ENCODE data around the gene INTS1.

Gene INTS1

DNA sequence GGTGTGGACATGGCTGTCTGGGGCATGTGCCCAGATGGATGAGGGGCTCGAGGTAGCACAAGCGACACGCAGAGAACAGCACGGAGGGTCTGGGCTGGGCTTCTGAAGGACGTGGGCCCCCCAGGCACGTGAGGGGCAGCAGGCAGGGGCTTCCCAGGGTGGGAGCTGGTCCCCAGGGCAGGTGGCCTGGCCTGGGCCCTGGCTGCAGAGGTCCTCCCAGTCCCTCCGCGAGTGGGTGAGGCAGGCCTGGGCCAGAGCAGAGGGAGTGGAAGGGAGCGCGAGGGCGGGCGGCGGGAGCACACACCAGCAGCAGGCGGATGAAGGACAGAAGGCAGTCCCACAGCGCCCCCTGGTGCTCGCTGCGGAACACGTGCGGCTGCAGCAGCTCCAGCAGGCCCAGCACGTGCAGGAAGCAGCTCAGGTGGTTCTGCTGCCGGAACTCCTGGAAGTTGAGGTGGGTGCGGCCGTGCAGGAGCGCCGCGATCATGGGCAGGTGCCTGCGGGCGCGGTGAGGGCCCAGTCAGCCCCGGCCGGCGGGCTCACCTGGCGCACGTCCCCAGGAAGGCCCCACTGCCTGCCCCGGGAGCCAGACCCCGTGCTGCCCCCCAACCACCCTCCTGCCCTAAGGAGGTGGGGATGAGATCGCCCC, 30.2 kb downstream of the INTS1 start:
- peak overlapping the region; percentile 32; the same call in 1 of the 2 replicates for H3K27ac ChIP-seq
- TF ChIP-seq CTCF (conservative IDR thresholded peaks at IDR 0.05), result peak; percentile 91

DNA sequence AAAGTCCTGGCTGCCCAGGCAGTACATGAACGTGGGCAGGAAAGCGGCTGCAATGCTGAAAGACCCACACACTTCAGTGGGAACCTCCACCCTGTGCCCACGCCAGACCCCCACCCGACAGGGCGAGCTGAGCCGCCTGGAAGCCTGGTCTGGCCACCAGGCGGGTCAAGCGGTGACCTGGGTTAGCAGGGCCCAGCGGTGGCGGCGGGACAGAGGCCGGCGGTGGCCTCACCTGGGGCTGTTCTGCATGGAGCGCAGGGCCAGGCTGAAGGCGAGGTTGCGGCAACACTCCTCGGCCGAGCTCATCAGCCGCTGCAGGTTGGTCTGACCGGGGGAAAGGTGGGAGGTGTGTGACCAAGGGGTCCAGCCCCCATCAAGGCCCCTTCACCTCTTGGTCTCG, 33.3 kb downstream of the INTS1 start:
- no peak for TF ChIP-seq CTCF (conservative IDR thresholded peaks at IDR 0.05)
- H3K27ac ChIP-seq, result no peak overlapping the region

- no peak for TF ChIP-seq CTCF (conservative IDR thresholded peaks at IDR 0.05)
These were observed 35.4 kb downstream of the INTS1 start for GRCh38 chr7:1468643-1469298.

GRCh38 chr7:1468203-1468602, 36.0 kb downstream of the INTS1 start:
- TF ChIP-seq CTCF (conservative IDR thresholded peaks at IDR 0.05), result no peak
- no peak overlapping the region for H3K27ac ChIP-seq

More at GRCh38 chr7:1468643-1469298, 35.4 kb downstream of the INTS1 start:
- H3K27ac ChIP-seq, result no peak overlapping the region

DNA sequence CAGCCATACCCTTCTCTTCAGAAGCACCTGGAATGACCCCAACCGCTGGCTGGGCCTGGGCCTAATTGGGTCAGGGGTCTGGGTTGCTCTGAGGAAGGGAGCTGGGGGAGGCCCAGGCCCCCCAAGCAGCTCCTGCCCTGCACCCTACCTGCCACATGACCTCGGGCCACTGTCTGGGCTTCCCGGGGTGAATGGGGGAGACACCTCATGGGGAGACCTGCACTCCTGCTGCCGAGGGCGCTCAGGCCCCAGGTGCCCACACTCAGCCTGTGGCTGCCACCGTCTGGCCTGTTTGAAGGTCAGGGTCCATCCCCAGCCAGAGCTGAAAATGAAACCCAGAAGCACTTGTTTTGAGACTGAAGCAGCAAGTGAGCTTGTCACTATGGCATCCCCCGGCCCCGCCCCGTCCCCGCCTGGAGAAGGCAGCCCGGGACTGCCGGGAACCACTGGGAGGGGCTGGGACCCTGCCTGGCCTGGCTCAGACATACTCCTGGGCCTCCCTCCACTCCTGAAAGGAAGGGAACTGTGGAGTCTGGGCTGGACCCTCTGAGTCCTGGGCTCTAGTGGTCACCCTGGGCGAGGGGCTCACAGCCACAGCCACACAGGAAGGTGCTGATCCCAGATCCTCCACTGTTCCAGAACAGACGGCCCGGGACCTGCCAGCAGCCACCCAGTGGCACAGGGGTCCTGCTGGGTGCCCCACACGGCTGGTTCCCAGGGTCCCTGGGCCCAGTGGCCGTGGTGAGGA, 37.5 kb downstream of the INTS1 start:
- no peak for TF ChIP-seq CTCF (conservative IDR thresholded peaks at IDR 0.05)
- H3K27ac ChIP-seq, result no peak overlapping the region

DNA sequence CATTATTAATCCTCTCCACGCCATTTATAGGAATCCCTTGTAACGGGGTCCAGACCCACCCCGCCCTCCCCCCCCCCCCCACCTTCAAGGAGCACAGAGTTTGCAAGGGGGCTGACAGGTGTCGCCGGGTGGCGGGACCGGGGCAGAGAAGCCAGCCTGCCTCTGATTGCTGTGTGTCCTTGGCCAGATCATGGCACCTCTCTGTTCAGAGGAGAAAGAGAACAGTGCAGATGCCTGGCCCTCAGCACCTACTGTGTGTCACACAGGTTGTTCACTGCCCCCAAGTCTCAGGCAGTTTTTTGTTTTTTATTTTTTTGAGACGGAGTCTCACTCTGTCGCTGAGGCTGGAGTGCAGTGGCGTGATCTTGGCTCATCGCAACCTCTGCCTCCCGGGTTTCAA, 39.5 kb downstream of the INTS1 start:
- no peak for TF ChIP-seq CTCF (conservative IDR thresholded peaks at IDR 0.05)
- H3K27ac ChIP-seq, result no peak overlapping the region

- TF ChIP-seq CTCF (conservative IDR thresholded peaks at IDR 0.05), result no peak
- H3K27ac ChIP-seq, result no peak overlapping the region
These were observed 40.4 kb downstream of the INTS1 start for GRCh38 chr7:1463676-1464223.
